MM.1S (cell line): Measurements from ENCODE around the gene ESRRA.

Experiments
- DNase-seq: peaks from one replicate; pipeline ENCODE4 v3.0.0-alpha.2; 2015
- H2AFZ ChIP-seq: fragments of 300-600 bp; sonication (generic); 2 replicates; pipeline ENCODE4 v1.6.0; 2016; ENCODE audit warnings: antibody characterized with exemption, low read length
- H3F3A ChIP-seq: fragments of 300-600 bp; sonication (generic); 2 replicates; pipeline ENCODE4 v1.6.1; 2016; ENCODE audit warnings: mild to moderate bottlenecking, antibody characterized with exemption, low read length, moderate library complexity, mixed read lengths; ENCODE audit not compliant: insufficient read depth
- H3K27ac ChIP-seq: fragments of 300-600 bp; sonication (generic); 2 replicates; pipeline ENCODE4 v1.5.1; 2016; ENCODE audit warnings: mild to moderate bottlenecking, low read length
- H3K27me3 ChIP-seq: fragments of 300-600 bp; sonication (generic); replicated peaks from 2 replicates; pipeline ENCODE4 v1.6.0; 2016; ENCODE audit warnings: low read length; ENCODE audit not compliant: insufficient read depth
- H3K36me3 ChIP-seq: fragments of 300-600 bp; sonication (generic); replicated peaks from 2 replicates; pipeline ENCODE4 v1.6.1; 2016; ENCODE audit warnings: mild to moderate bottlenecking, low read length, mixed read lengths; ENCODE audit not compliant: insufficient read depth
- H3K4me1 ChIP-seq: fragments of 300-600 bp; sonication (generic); 2 replicates; pipeline ENCODE4 v1.6.1; 2016; ENCODE audit warnings: low read length, mixed read lengths
- H3K4me2 ChIP-seq: fragments of 300-600 bp; sonication (generic); 2 replicates; pipeline ENCODE4 v1.6.0; 2016; ENCODE audit warnings: low read depth, low read length
- H3K4me3 ChIP-seq: fragments of 300-600 bp; sonication (generic); 2 replicates; pipeline ENCODE4 v1.5.1; 2016; ENCODE audit warnings: low read length, mixed read lengths
- H3K79me2 ChIP-seq: fragments of 300-600 bp; sonication (generic); 2 replicates; pipeline ENCODE4 v1.6.1; 2016; ENCODE audit warnings: mixed run types, low read length, mixed read lengths
- H3K9ac ChIP-seq: fragments of 300-600 bp; sonication (generic); 2 replicates; pipeline ENCODE4 v1.6.1; 2016; ENCODE audit warnings: low read length, mixed read lengths
- H3K9me2 ChIP-seq: fragments of 300-600 bp; sonication (generic); replicated peaks from 2 replicates; pipeline ENCODE4 v1.6.1; 2016; ENCODE audit warnings: mild to moderate bottlenecking, low read length, mixed read lengths; ENCODE audit not compliant: insufficient read depth
- H3K9me3 ChIP-seq: fragments of 300-600 bp; sonication (generic); replicated peaks from 2 replicates; pipeline ENCODE4 v1.6.1; 2016; ENCODE audit warnings: mild to moderate bottlenecking, low read length, mixed read lengths; ENCODE audit not compliant: insufficient read depth
- H4K20me1 ChIP-seq: fragments of 300-600 bp; sonication (generic); 2 replicates; pipeline ENCODE4 v1.6.1; 2016; ENCODE audit warnings: mild to moderate bottlenecking, low read length, moderate library complexity, mixed read lengths; ENCODE audit not compliant: insufficient read depth
- EZH2 ChIP-seq: fragments of 300-600 bp; sonication (generic); optimal IDR thresholded peaks from 2 replicates; pipeline ENCODE3; 2017; ENCODE audit warnings: low read depth, mild to moderate bottlenecking, antibody characterized with exemption, low read length, mixed read lengths
- EZH2phosphoT487 ChIP-seq: fragments of 300-600 bp; sonication (generic); IDR thresholded peaks from 2 replicates; pipeline ENCODE4 v1.6.1; 2018; ENCODE audit warnings: antibody characterized with exemption, low read length
- TF ChIP-seq, protein P1 (sequence below): fragments of 300-600 bp; sonication (generic); IDR thresholded peaks from 2 replicates; pipeline ENCODE4 v1.5.1; 2016; ENCODE audit warnings: antibody characterized with exemption, low read length, mixed read lengths

Gene ESRRA

DNA sequence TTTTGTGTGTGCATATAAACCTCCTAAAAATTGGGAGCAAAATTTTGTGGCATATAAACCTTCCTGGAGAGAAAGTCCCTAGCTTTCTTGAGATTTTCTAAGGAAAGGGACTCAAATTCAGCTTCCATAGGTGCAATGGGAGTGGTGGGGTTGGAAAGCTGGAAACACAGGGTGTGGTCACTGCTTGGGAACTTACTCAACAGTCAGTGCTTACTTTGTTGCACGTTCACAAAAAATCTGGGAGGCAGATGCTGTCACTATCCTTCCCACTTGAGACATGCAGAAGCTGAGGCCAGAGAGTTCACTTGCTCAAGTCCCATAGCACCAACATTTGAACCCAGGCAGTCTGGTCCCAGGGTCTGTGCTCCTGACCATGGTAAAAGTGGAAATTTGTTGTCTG is 9.1 kb upstream of the ESRRA start:
- H3K27me3 ChIP-seq: peaks cover 88% of the 10 kb centered on the region
- H3F3A ChIP-seq: no peaks in the 10 kb centered on the region
- no peaks in the 10 kb centered on the region for H4K20me1 ChIP-seq
- H2AFZ ChIP-seq: no peak overlapping the region
- no peak overlapping the region for H3K4me2 ChIP-seq
- no peaks in the 10 kb centered on the region for H3K9me3 ChIP-seq
- H3K9me2 ChIP-seq: no peaks in the 10 kb centered on the region
- H3K79me2 ChIP-seq: no peaks in the 10 kb centered on the region
- no peak overlapping the region for H3K4me3 ChIP-seq
- TF ChIP-seq, protein P1, sequence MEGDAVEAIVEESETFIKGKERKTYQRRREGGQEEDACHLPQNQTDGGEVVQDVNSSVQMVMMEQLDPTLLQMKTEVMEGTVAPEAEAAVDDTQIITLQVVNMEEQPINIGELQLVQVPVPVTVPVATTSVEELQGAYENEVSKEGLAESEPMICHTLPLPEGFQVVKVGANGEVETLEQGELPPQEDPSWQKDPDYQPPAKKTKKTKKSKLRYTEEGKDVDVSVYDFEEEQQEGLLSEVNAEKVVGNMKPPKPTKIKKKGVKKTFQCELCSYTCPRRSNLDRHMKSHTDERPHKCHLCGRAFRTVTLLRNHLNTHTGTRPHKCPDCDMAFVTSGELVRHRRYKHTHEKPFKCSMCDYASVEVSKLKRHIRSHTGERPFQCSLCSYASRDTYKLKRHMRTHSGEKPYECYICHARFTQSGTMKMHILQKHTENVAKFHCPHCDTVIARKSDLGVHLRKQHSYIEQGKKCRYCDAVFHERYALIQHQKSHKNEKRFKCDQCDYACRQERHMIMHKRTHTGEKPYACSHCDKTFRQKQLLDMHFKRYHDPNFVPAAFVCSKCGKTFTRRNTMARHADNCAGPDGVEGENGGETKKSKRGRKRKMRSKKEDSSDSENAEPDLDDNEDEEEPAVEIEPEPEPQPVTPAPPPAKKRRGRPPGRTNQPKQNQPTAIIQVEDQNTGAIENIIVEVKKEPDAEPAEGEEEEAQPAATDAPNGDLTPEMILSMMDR: no peak
- TF ChIP-seq EZH2phosphoT487 (no peak), EZH2 (no peak)
- no peak overlapping the region for H3K27ac ChIP-seq
- peaks cover 6% of the 10 kb centered on the region for H3K4me1 ChIP-seq
- no peak overlapping the region for H3K9ac ChIP-seq
- DNase-seq: peak; percentile 4
- no peaks in the 10 kb centered on the region for H3K36me3 ChIP-seq

GRCh38 chr11:64296830-64297698 is 8.3 kb upstream of the ESRRA start:
- H3K4me2 ChIP-seq: no peak overlapping the region
- H3K9ac ChIP-seq: no peak overlapping the region
- no peaks in the 10 kb centered on the region for H3K79me2 ChIP-seq
- H3K9me3 ChIP-seq: no peaks in the 10 kb centered on the region
- DNase-seq: no peak
- TF ChIP-seq EZH2phosphoT487: no peak
- TF ChIP-seq, protein P1: no peak
- no peak for TF ChIP-seq EZH2
- peaks cover 6% of the 10 kb centered on the region for H3K4me1 ChIP-seq
- H4K20me1 ChIP-seq: no peaks in the 10 kb centered on the region
- no peaks in the 10 kb centered on the region for H3K9me2 ChIP-seq
- H3K27ac ChIP-seq: no peak overlapping the region
- H3K36me3 ChIP-seq: no peaks in the 10 kb centered on the region
- H3K4me3 ChIP-seq: no peak overlapping the region
- peaks cover 89% of the 10 kb centered on the region for H3K27me3 ChIP-seq
- no peak overlapping the region for H2AFZ ChIP-seq
- no peaks in the 10 kb centered on the region for H3F3A ChIP-seq

DNA sequence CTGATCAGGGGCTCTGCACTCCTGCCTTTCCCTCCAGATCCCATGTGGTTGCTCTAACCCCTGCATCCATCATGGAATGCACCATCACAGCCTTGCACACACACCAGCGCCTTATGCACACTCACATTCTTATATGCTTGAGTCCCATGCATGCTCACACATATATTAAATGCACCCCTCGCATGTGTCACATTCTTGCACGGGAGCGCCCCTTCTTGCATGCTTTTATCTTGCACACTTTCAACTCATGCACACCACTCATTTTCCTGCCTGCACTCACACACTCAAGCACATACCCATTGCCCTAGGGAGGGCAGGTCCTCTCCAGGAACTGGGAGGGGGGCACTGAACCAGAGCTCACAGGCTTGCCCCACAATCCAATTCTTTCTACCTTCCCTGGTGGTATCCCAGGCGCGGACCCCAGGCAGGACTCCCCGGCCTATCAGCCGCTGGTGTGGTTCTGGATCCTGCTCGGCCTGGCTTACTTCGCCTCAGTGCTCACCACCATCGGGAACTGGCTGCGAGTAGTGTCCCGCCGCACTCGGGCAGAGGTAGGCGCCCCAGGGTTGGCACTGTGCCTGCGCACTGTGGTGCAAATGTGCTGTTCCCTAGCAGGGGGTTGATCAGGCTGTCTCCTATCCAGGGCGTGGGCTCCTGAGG is 7.5 kb upstream of the ESRRA start:
- H3K27ac ChIP-seq: no peak overlapping the region
- no peak overlapping the region for H3K9ac ChIP-seq
- no peaks in the 10 kb centered on the region for H3K9me3 ChIP-seq
- TF ChIP-seq EZH2: no peak
- TF ChIP-seq, protein P1: no peak
- TF ChIP-seq EZH2phosphoT487: no peak; the same call in 1 of the 2 replicates
- no peak overlapping the region for H3K4me2 ChIP-seq
- H3K36me3 ChIP-seq: no peaks in the 10 kb centered on the region
- H3K9me2 ChIP-seq: no peaks in the 10 kb centered on the region
- no peak overlapping the region for H3K4me3 ChIP-seq
- no peaks in the 10 kb centered on the region for H4K20me1 ChIP-seq
- H3K79me2 ChIP-seq: no peaks in the 10 kb centered on the region
- peaks cover 81% of the 10 kb centered on the region for H3K27me3 ChIP-seq
- H3F3A ChIP-seq: no peaks in the 10 kb centered on the region
- H3K4me1 ChIP-seq: peaks cover 6% of the 10 kb centered on the region
- H2AFZ ChIP-seq: no peak overlapping the region
- peak; percentile 1 for DNase-seq
